HepG2 (cell line): ENCODE measurements around the gene RNF114. TPM values are rescaled to one million over a fixed set of nuclear protein-coding genes. Genes with fewer than 3 reads are reported as not detected.

Source experiments
- AHR ChIP-seq: IDR thresholded peaks from 2 replicates; pipeline ENCODE4 v1.6.1; 2018; ENCODE audit warnings: missing genetic modification reagents, missing compliant biosample characterization
- ARID5B ChIP-seq: IDR thresholded peaks from 2 replicates; pipeline ENCODE4 v1.4.0; 2020; ENCODE audit warnings: mild to moderate bottlenecking, missing genetic modification reagents
- CREB3 ChIP-seq: sonication (generic); formaldehyde crosslinking; IDR thresholded peaks from 2 replicates; pipeline ENCODE4 v1.5.0; 2020; ENCODE audit warnings: missing genetic modification reagents
- EHMT2 ChIP-seq: fragments of 200-600 bp; sonication (generic); IDR thresholded peaks from 2 replicates; pipeline ENCODE4 v1.7.0; 2017; ENCODE audit warnings: antibody characterized with exemption, low read depth, low read length, borderline replicate concordance
- FOXP4 ChIP-seq: sonication (generic); formaldehyde crosslinking; IDR thresholded peaks from 2 replicates; pipeline ENCODE4 v1.4.0; 2020; ENCODE audit warnings: missing genetic modification reagents
- HMGXB4 ChIP-seq, 2 experiments: sonication (generic) in 1 of 2; formaldehyde crosslinking in 1 of 2; IDR thresholded peaks; 2 replicates each; pipeline versions ENCODE4 v1.4.0 to v1.6.1; 2018 to 2020; ENCODE audit warnings: missing genetic modification reagents in 2 of 2, borderline replicate concordance in 1 of 2, low read depth in 1 of 2, mild to moderate bottlenecking in 1 of 2, missing biosample characterization in 1 of 2
- IRF2 ChIP-seq: IDR thresholded peaks from 2 replicates; pipeline ENCODE4 v1.6.1; 2018; ENCODE audit warnings: missing genetic modification reagents, missing compliant biosample characterization
- NFE2L1 ChIP-seq: sonication (generic); formaldehyde crosslinking; IDR thresholded peaks from 2 replicates; pipeline ENCODE4 v1.4.0; 2020; ENCODE audit warnings: missing genetic modification reagents, mild to moderate bottlenecking, borderline replicate concordance
- NKX3-1 ChIP-seq: sonication (generic); formaldehyde crosslinking; IDR thresholded peaks from 2 replicates; pipeline ENCODE4 v1.5.0; 2020; ENCODE audit warnings: missing genetic modification reagents
- PHF5A ChIP-seq: IDR thresholded peaks from one replicate; pipeline ENCODE4 v1.6.1; 2018; ENCODE audit warnings: low read depth, missing genetic modification reagents; ENCODE audit not compliant: unreplicated experiment
- POLR2A ChIP-seq, 2 experiments: IDR thresholded peaks; 2 replicates each; pipeline ENCODE4 v1.6.1; 2011; ENCODE audit warnings: low read depth in 2 of 2, low read length in 2 of 2, mild to moderate bottlenecking in 1 of 2, moderate library complexity in 1 of 2; ENCODE audit not compliant: insufficient read depth in 1 of 2
- TAF1 ChIP-seq: sonication (generic); formaldehyde crosslinking; IDR thresholded peaks from 2 replicates; pipeline ENCODE4 v1.4.0; 2020; ENCODE audit warnings: missing genetic modification reagents
- TBX3 ChIP-seq: fragments of 450-650 bp; IDR thresholded peaks from 2 replicates; pipeline ENCODE4 v1.6.1; 2017; ENCODE audit warnings: antibody characterized with exemption, mild to moderate bottlenecking, inconsistent platforms, borderline replicate concordance
- USF2 ChIP-seq, 2 experiments: sonication (generic) in 1 of 2; formaldehyde crosslinking in 1 of 2; IDR thresholded peaks; 2 replicates each; pipeline versions ENCODE4 v1.5.1 to v1.6.1; 2011 to 2020; ENCODE audit warnings: borderline replicate concordance in 1 of 2, low read depth in 1 of 2, low read length in 1 of 2, mild to moderate bottlenecking in 1 of 2, missing genetic modification reagents in 1 of 2, moderate library complexity in 1 of 2
- ZNF232 ChIP-seq: sonication (generic); formaldehyde crosslinking; IDR thresholded peaks from 2 replicates; pipeline ENCODE4 v1.4.0; 2020; ENCODE audit warnings: missing genetic modification reagents, borderline replicate concordance
- polyA plus RNA-seq, 8 experiments: library from polyadenylated mRNA; depleted of rRNA in 3 of 8; stranded (reverse) in 7 of 8; unstranded in 1 of 8; fragments of >200 nt; fragmentation: Illumina TruSeq in 4 of 8; extraction: Trizol in 4 of 8; gene quantifications; 2 replicates each; pipeline versions ENCODE4 v1.2.1 to v1.2.3, GENCODE V29; 2011 to 2016; ENCODE audit warnings: low read depth in 4 of 8, missing spikeins in 1 of 8, mixed read lengths in 1 of 8; ENCODE audit not compliant: insufficient read depth in 1 of 8
- total RNA-seq, 5 experiments: library from RNA; depleted of rRNA; stranded (reverse); fragments of >200 nt; fragmentation: Illumina TruSeq; extraction: Trizol; gene quantifications; 2 replicates each; pipeline ENCODE4 v1.2.3, GENCODE V29; 2016; ENCODE audit warnings: low read depth in 1 of 5

The RNF114 gene
- total and polyA plus RNA-seq, 2 of the 13 experiments (the other 11 are each of a cell fraction or from before 2014, with no cell fraction given), result 119 to 126 TPM

- peak; percentile 93 for TF ChIP-seq ZNF232 (CRISPR knock-in tag)
- peak; percentile 87; the same call in 1 of the 2 replicates for TF ChIP-seq CREB3
- peak; percentile 94 for TF ChIP-seq NFE2L1 (CRISPR knock-in tag)
- peak; percentile 80 for TF ChIP-seq NKX3-1 (CRISPR knock-in tag)
- TF ChIP-seq IRF2 (CRISPR knock-in tag), result peak; percentile 62
- peak; percentile 61 for TF ChIP-seq FOXP4 (CRISPR knock-in tag)
- peak; percentile 85 for TF ChIP-seq ARID5B (CRISPR knock-in tag)
- peak; percentile 96 to 97 for TF ChIP-seq HMGXB4 (CRISPR knock-in tag; IDR thresholded peaks at IDR 0.05; ENCODE audit: borderline replicate concordance in 1 of 2, low read depth in 1 of 2)
- peak; percentile 94; the same call in 1 of the 2 replicates for TF ChIP-seq AHR
- no peak; the same call in 1 of the 2 replicates for TF ChIP-seq TBX3
- no peak for TF ChIP-seq USF2 (IDR thresholded peaks at IDR 0.05; ENCODE audit: low read depth, low read length)
- peak; percentile 55 for TF ChIP-seq USF2 (CRISPR knock-in tag; IDR thresholded peaks at IDR 0.05; ENCODE audit: borderline replicate concordance)
- TF ChIP-seq PHF5A (CRISPR knock-in tag), result no peak
- no peak for TF ChIP-seq EHMT2
- peak; percentile 46 for TF ChIP-seq TAF1 (CRISPR knock-in tag)
- TF ChIP-seq POLR2A (IDR thresholded peaks at IDR 0.05; ENCODE audit: insufficient read depth in 1 of 2, low read depth in 2 of 2, low read length in 2 of 2), result no peak
These were observed 43.0 kb downstream of the RNF114 start (continued) for GRCh38 chr20:49979030-49979832.
